GM21786 (cell line): Measurements from ENCODE around the gene ADM2.
"Not testable (repeated sequence)": the region's sequence is repeated elsewhere in the genome, so short reads cannot be mapped to it uniquely, and the experiment has no call there.

Experiments
- ATAC-seq: cut with Tn5 transposase; IDR thresholded peaks from one replicate; pipeline ENCODE4 v1.9.1; 2021; ENCODE audit not compliant: unreplicated experiment

ADM2 gene

DNA sequence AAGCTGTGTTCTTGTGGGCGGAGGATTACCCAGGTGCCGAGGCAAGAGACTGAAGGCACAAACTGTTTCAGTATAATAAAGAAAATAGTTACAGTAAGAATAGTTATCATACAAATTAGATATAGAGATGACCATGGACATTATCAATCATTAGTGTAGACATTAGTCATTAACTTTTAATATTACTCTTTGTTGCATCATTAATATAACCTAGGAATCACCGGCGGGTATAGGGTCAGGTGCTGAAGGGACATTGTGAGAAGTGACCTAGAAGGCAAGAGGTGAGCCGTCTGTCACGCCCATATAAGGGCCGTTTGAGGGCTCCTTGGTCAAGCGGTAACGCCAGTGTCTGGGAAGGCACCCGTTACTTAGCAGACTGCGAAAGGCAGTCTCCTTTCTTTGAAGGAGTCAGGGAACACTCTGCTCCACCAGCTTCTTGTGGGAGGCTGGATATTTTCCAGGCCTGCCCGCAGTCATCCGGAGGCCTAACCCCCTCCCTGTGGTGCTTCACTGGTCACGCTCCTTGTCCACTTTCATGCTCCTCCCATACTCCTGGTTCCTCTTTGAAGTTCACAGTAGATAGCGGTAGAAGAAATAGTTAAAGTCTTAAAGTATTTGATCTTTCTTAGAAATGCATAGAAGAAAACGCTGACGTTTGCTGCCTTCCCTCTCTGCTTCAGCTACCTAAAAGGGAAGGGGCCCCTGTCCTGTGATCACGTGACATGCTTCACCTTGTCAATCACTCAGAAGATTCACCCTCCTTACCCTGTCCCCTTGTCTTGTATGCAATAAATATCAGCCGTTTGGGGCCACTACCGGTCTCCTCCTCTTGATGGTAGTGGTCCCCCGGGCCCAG lies 52.7 kb downstream of the ADM2 start:
- ATAC-seq, result not testable (repeated sequence)

- ATAC-seq, result no peak
Measured at GRCh38 chr22:50535113-50535512, 53.8 kb downstream of the ADM2 start.
